Esophagus muscularis mucosa (tissue), 4 donors: Measurements from ENCODE around the gene PTPRJ. TPM values are rescaled to one million over a fixed set of nuclear protein-coding genes. Genes with fewer than 3 reads are reported as not detected.
A peak's percentile ranks its signal among the peaks of the same experiment; 100 is the strongest.
"Not testable (repeated sequence)": the region's sequence is repeated elsewhere in the genome, so short reads cannot be mapped to it uniquely, and the experiment has no call there.

Source experiments
- DNase-seq: peaks from one replicate; pipeline ENCODE4 v3.0.0-alpha.2; 2017; ENCODE audit errors: extremely low spot score
- H3K27ac ChIP-seq, 4 donors: fragments of 200-600 bp; sonication (generic); replicated peaks in 1 of 4; 1 replicate in 3 of 4; 2 replicates in 1 of 4; pipeline ENCODE4 v1.5.1; 2016 to 2019; ENCODE audit warnings: mild to moderate bottlenecking in 1 of 4
- H3K27me3 ChIP-seq, 4 donors: fragments of 200-600 bp; sonication (generic); one replicate each; pipeline versions ENCODE4 v1.5.1 to v1.6.0; 2016 to 2019
- H3K36me3 ChIP-seq, 4 donors: fragments of 200-600 bp; sonication (generic); one replicate each; pipeline ENCODE4 v1.5.1; 2016 to 2019
- H3K4me1 ChIP-seq, 4 donors: fragments of 200-600 bp; sonication (generic); one replicate each; pipeline ENCODE4 v1.5.1; 2016 to 2019
- H3K4me3 ChIP-seq, 4 donors: fragments of 200-600 bp; sonication (generic); 1 replicate in 2 of 4; 2 replicates in 2 of 4; pipeline ENCODE4 v1.5.1; 2016 to 2019; ENCODE audit warnings: mild to moderate bottlenecking in 4 of 4, moderate library complexity in 1 of 4
- H3K9me3 ChIP-seq, 4 donors: fragments of 200-600 bp; sonication (generic); 1 replicate in 3 of 4; 2 replicates in 1 of 4; pipeline ENCODE4 v1.5.1; 2016 to 2019
- CTCF ChIP-seq, 3 experiments: fragments of 200-600 bp in 2 of 3; fragments of 450-650 bp in 1 of 3; sonication (generic) in 2 of 3; IDR thresholded peaks; one replicate each; pipeline ENCODE4 v1.5.1; 2017 to 2019; ENCODE audit warnings: antibody characterized with exemption in 3 of 3, mild to moderate bottlenecking in 2 of 3, moderate library complexity in 1 of 3
- EP300 ChIP-seq: sonication (generic); formaldehyde crosslinking; IDR thresholded peaks from one replicate; pipeline ENCODE4 v1.6.1; 2017; ENCODE audit warnings: antibody characterized with exemption
- POLR2A ChIP-seq: fragments of 450-650 bp; IDR thresholded peaks from one replicate; pipeline ENCODE4 v1.6.1; 2017; ENCODE audit warnings: antibody characterized with exemption, moderate library complexity, mild to moderate bottlenecking, low read depth
- POLR2AphosphoS5 ChIP-seq, 2 donors: sonication (generic); formaldehyde crosslinking; IDR thresholded peaks; one replicate each; pipeline ENCODE4 v1.6.1; 2017; ENCODE audit warnings: antibody characterized with exemption in 2 of 2
- WGBS: methylation state at CpG from one replicate; pipeline ENCODE4 v1.1.5; 2018; 5-methylcytosine and 5-hydroxymethylcytosine counted together
- intact Hi-C: fragments of 100-400 bp; cut with DNase I; formaldehyde crosslinking; loops from one replicate; pipeline ENCODE4 v1.15.1; 2023
- total RNA-seq, 4 donors: library from RNA; depleted of rRNA; stranded (reverse); fragments of >200 nt; gene quantifications; one replicate each; pipeline versions ENCODE4 v1.1.0 to v1.2.1, GENCODE V29; 2016

PTPRJ gene
- total RNA-seq, 4 donors from 2014 or later, result 8.3 to 14.1 (median 10.5) TPM

DNA sequence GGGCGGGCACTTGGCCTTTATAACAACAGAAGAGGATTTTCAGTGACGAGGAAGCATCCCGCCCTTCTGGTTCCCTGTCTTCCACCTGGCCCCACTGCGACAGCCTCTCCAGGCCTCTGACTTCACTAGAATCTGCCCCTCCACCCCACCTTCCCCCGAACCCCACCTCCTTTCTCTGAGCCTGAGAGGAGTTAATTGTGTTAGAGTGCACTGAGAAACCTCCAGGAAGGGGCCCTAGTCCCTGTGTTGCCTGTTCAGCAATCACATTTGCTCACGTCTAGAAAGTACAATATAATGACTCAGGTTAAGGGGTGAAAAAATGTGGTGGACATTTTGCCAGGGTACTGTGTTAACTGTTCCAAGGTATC lies 38.8 kb downstream of the PTPRJ start:
- no peak for DNase-seq
- intact Hi-C loops, result no loop called here
- no peaks in the 10 kb centered on the region for H3K9me3 ChIP-seq
- 84% methylated on average over 5 of the region's 6 CpGs for WGBS
- H3K4me3 ChIP-seq, result no peak overlapping the region
- peak overlapping the region in 2 of 4 donors; percentile 0 to 6 for H3K27ac ChIP-seq
- no peaks in the 10 kb centered on the region for H3K36me3 ChIP-seq
- peaks cover 0 to 22% (median 14%) of the 10 kb centered on the region in 4 donors for H3K4me1 ChIP-seq
- no peak for TF ChIP-seq EP300
- no peak for TF ChIP-seq POLR2A
- TF ChIP-seq CTCF (IDR thresholded peaks at IDR 0.05), result no peak
- no peak for TF ChIP-seq POLR2AphosphoS5 (IDR thresholded peaks at IDR 0.05)
- H3K27me3 ChIP-seq, result no peaks in the 10 kb centered on the region

GRCh38 chr11:48019595-48019994 lies 39.2 kb downstream of the PTPRJ start:
- 84% methylated on average over 8 of the region's 8 CpGs for WGBS
- DNase-seq, result no peak
- Histone ChIP-seq H3K36me3 (no peaks in the 10 kb centered on the region), H3K9me3 (no peaks in the 10 kb centered on the region), H3K4me3 (no peak overlapping the region), H3K27ac (peak overlapping the region in 1 of 4 donors; percentile 0), H3K27me3 (no peaks in the 10 kb centered on the region), H3K4me1 (peaks cover 0 to 22% (median 14%) of the 10 kb centered on the region in 4 donors)
- TF ChIP-seq CTCF (IDR thresholded peaks at IDR 0.05), result no peak
- intact Hi-C loops, result no loop called here

- H3K4me3 ChIP-seq, result no peak overlapping the region
- no peaks in the 10 kb centered on the region for H3K36me3 ChIP-seq
- H3K27me3 ChIP-seq, result no peaks in the 10 kb centered on the region
- WGBS, result 86% methylated on average over 17 of the region's 17 CpGs
- no peak overlapping the region for H3K27ac ChIP-seq
- intact Hi-C loops, result no loop called here
- no peak for DNase-seq
- H3K4me1 ChIP-seq, result peaks cover 0 to 18% (median 14%) of the 10 kb centered on the region in 4 donors
- no peak for TF ChIP-seq EP300
- H3K9me3 ChIP-seq, result no peaks in the 10 kb centered on the region
These were observed 39.9 kb downstream of the PTPRJ start for GRCh38 chr11:48020092-48020755.

DNA sequence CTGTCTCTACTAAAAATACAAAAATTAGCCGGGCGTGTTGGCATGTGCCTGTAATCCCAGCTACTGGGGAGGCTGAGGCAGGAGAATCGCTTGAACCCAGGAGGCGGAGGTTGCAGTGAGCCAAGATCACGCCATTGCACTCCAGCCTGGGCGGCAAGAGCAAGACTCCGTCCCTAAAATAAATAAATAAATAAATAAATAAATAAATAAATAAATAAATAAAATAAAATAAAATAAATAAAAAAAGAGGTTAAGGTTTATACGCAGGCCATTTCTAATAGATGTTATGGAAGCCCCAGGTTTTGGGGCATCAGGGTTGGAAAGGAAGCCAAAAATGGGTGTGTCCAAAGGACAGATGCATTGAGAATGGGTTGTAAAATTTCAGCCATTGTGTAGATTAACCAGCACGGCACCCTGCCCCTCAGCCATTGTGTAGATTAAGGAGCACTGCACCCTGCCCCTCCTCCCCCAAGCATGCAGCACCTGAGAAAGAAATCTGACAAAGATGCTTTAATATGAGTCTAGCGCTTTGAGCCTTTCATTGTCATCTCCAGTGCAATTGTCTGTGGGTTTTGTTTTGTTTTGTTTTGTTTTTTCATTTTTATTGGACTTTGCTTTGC lies 41.0 kb downstream of the PTPRJ start:
- peaks cover 0 to 18% (median 14%) of the 10 kb centered on the region in 4 donors for H3K4me1 ChIP-seq
- DNase-seq, H3K27me3 ChIP-seq, intact Hi-C loops, H3K4me3 ChIP-seq, H3K9me3 ChIP-seq, H3K36me3 ChIP-seq, H3K27ac ChIP-seq: not testable (repeated sequence)
- 97% methylated on average over 10 of the region's 10 CpGs for WGBS

- Histone ChIP-seq H3K27me3 (no peaks in the 10 kb centered on the region), H3K9me3 (no peaks in the 10 kb centered on the region), H3K36me3 (no peaks in the 10 kb centered on the region), H3K4me1 (peaks cover 0 to 15% (median 12%) of the 10 kb centered on the region in 4 donors), H3K4me3 (no peak overlapping the region), H3K27ac (no peak overlapping the region)
- no peak for DNase-seq
- intact Hi-C loops, result no loop called here
- 89% methylated on average over 4 of the region's 4 CpGs for WGBS
- TF ChIP-seq EP300 (no peak), CTCF (IDR thresholded peaks at IDR 0.05) (no peak), POLR2A (no peak), POLR2AphosphoS5 (IDR thresholded peaks at IDR 0.05) (no peak)
These were observed 42.1 kb downstream of the PTPRJ start for GRCh38 chr11:48022445-48022844.

GRCh38 chr11:48023608-48024007 lies 43.2 kb downstream of the PTPRJ start:
- 99% methylated on average over 7 of the region's 7 CpGs for WGBS
- H3K27ac ChIP-seq, intact Hi-C loops: not testable (repeated sequence)

More at GRCh38 chr11:48023608-48024007, 43.2 kb downstream of the PTPRJ start:
- H3K27me3 ChIP-seq, H3K36me3 ChIP-seq, H3K9me3 ChIP-seq, DNase-seq, H3K4me3 ChIP-seq: not testable (repeated sequence)
- peaks cover 0 to 14% (median 6%) of the 10 kb centered on the region in 4 donors for H3K4me1 ChIP-seq
